Right lobe of liver (tissue), 4 donors: ENCODE data around the gene FOXRED1.

ENCODE experiments used
- CTCF ChIP-seq, 4 donors: fragments of 200-600 bp in 3 of 4; fragments of 450-650 bp in 1 of 4; IDR thresholded peaks; one replicate each; pipeline versions ENCODE4 v1.5.1 to v1.8.0; 2016 to 2022; ENCODE audit warnings: antibody characterized with exemption in 4 of 4, mild to moderate bottlenecking in 2 of 4
- POLR2A ChIP-seq: fragments of 450-650 bp; IDR thresholded peaks from one replicate; pipeline ENCODE4 v1.6.1; 2017; ENCODE audit warnings: antibody characterized with exemption, mild to moderate bottlenecking
- donor health status: DM: no; HTN: no; CAD: no.
- donor health status: DM: no; HTN: no; CAD: no.
- donor health status: DM: no; HTN: yes; CAD: no.

GRCh38 chr11:126319374-126319740 is 50.4 kb downstream of the FOXRED1 start:
- no peak for TF ChIP-seq CTCF (IDR thresholded peaks at IDR 0.05)
- TF ChIP-seq POLR2A = no peak
